Measurements from ENCODE around the gene RNF224. TPM values are rescaled to one million over a fixed set of nuclear protein-coding genes. Genes with fewer than 3 reads are reported as not detected.
A peak's percentile ranks its signal among the peaks of the same experiment; 100 is the strongest.

Gene RNF224
- total and polyA plus RNA-seq, 2 of the 13 experiments (the other 11 are each of a cell fraction or from before 2014, with no cell fraction given), result 0.09 TPM; not detected in 1

GRCh38 chr9:137198051-137198901 is 29.0 kb upstream of the RNF224 start (continued):
- TF ChIP-seq THRA (CRISPR knock-in tag; IDR thresholded peaks at IDR 0.05; ENCODE audit: borderline replicate concordance) (peak; percentile 16; the same call in 1 of the 2 replicates), ZNF740 (CRISPR knock-in tag; IDR thresholded peaks at IDR 0.05) (peak; percentile 71; the same call in 1 of the 2 replicates), PHB2 (IDR thresholded peaks at IDR 0.05; ENCODE audit: partially characterized antibody) (no peak), ZNF703 (CRISPR knock-in tag; IDR thresholded peaks at IDR 0.05; ENCODE audit: borderline replicate concordance) (no peak), NKX3-1 (CRISPR knock-in tag; IDR thresholded peaks at IDR 0.05) (no peak), TARDBP (CRISPR knock-in tag; IDR thresholded peaks at IDR 0.05) (no peak), KIAA2018 (CRISPR knock-in tag; IDR thresholded peaks at IDR 0.05; ENCODE audit: borderline replicate concordance) (no peak), ARID2 (CRISPR knock-in tag; IDR thresholded peaks at IDR 0.05; ENCODE audit: borderline replicate concordance) (no peak), ZNF879 (CRISPR knock-in tag; IDR thresholded peaks at IDR 0.05) (no peak), ZBTB26 (CRISPR knock-in tag; IDR thresholded peaks at IDR 0.05; ENCODE audit: borderline replicate concordance) (no peak), RFXAP (CRISPR knock-in tag; IDR thresholded peaks at IDR 0.05; ENCODE audit: borderline replicate concordance) (no peak), SIX4 (CRISPR knock-in tag; IDR thresholded peaks at IDR 0.05) (no peak), ZNF660 (CRISPR knock-in tag; IDR thresholded peaks at IDR 0.05; ENCODE audit: borderline replicate concordance, low read depth) (no peak), TEAD3 (CRISPR knock-in tag; optimal IDR thresholded peaks at IDR 0.05; ENCODE audit: borderline replicate concordance) (peak; percentile 87), ZNF883 (CRISPR knock-in tag; IDR thresholded peaks at IDR 0.05; ENCODE audit: not compliant biosample characterization) (no peak), SATB2 (CRISPR knock-in tag; IDR thresholded peaks at IDR 0.05) (no peak), FOXC1 (CRISPR knock-in tag; IDR thresholded peaks at IDR 0.05; ENCODE audit: borderline replicate concordance) (no peak), RFX3 (CRISPR knock-in tag; IDR thresholded peaks at IDR 0.05) (no peak)
